HT1080 (cell line): ENCODE results near the gene SWSAP1. TPM values are rescaled to one million over a fixed set of nuclear protein-coding genes. Genes with fewer than 3 reads are reported as not detected.
A peak's percentile ranks its signal among the peaks of the same experiment; 100 is the strongest.

Experiments used
- DNase-seq: peaks from one replicate; pipeline ENCODE4 v3.0.0-alpha.2; 2015; ENCODE audit warnings: low read depth
- small RNA-seq: library from RNA; depleted of rRNA; stranded (forward); fragments of <200 nt; gene quantifications from one replicate; pipeline ENCODE3, GENCODE V24; 2014
- total RNA-seq: library from RNA; depleted of rRNA; stranded (reverse); fragments of >200 nt; shearing (Covaris generic); gene quantifications from 2 replicates; pipeline ENCODE4 v1.2.3, GENCODE V29; 2014; rRNA removed

The SWSAP1 gene
- total RNA-seq, 1 experiment from 2014 or later: 1.8 TPM

- DNase-seq: no peak
These were observed 34.1 kb downstream of the SWSAP1 start for GRCh38 chr19:11408591-11408990.

- peak; percentile 63 for DNase-seq
These were observed 36.2 kb downstream of the SWSAP1 start for GRCh38 chr19:11410682-11411081.

GRCh38 chr19:11414544-11414943 lies 40.1 kb downstream of the SWSAP1 start:
- no peak for DNase-seq

- no peak for DNase-seq
These were observed 42.0 kb downstream of the SWSAP1 start for GRCh38 chr19:11416346-11417052.

- DNase-seq: no peak
These were observed 43.7 kb downstream of the SWSAP1 start for GRCh38 chr19:11418094-11418548.

- no peak for DNase-seq
These were observed 44.4 kb downstream of the SWSAP1 start, which contains the start of gene RGL3 for GRCh38 chr19:11418549-11419506. TSS of gene RGL3 (minus strand) at chr19:11419314. CDS start at chr19:11419278, 36 bp downstream.

GRCh38 chr19:11420429-11421370 lies 46.2 kb downstream of the SWSAP1 start:
- no peak for DNase-seq

GRCh38 chr19:11421371-11422098 lies 47.1 kb downstream of the SWSAP1 start:
- no peak for DNase-seq

GRCh38 chr19:11422163-11423065 lies 47.9 kb downstream of the SWSAP1 start:
- no peak for DNase-seq

- DNase-seq: no peak
These were observed 48.8 kb downstream of the SWSAP1 start for GRCh38 chr19:11423164-11423790.

- DNase-seq: no peak
These were observed 49.3 kb downstream of the SWSAP1 start for GRCh38 chr19:11423791-11424181.

Small RNA genes within 50 kb of the gene (small RNA-seq; reads per million reads assigned to genes)
- not detected for gene RF00019

Other genes starting within 250 kb of the SWSAP1 start
- 112 and 122 TPM in 2 replicates for gene SPC24, start 218.9 kb upstream of the SWSAP1 start, total RNA-seq
- gene KANK2, start 177.1 kb upstream of the SWSAP1 start, total RNA-seq: 54.3 and 73.5 TPM in 2 replicates
- not detected in 2 replicates for gene ANGPTL8, start 135.0 kb upstream of the SWSAP1 start, total RNA-seq
- gene DOCK6, start 112.1 kb upstream of the SWSAP1 start, total RNA-seq: 2.8 and 4.3 TPM in 2 replicates
- gene TSPAN16, start 78.5 kb upstream of the SWSAP1 start, total RNA-seq: not detected in 2 replicates
- not detected in 2 replicates for gene RAB3D, start 35.0 kb upstream of the SWSAP1 start, total RNA-seq
- gene TMEM205, start 28.4 kb upstream of the SWSAP1 start, total RNA-seq: 2.2 and 2.3 TPM in 2 replicates
- 0.23 TPM in 1 of 2 replicates, not detected in the other for gene CCDC159, start 28.1 kb upstream of the SWSAP1 start, total RNA-seq
- gene PLPPR2, start 19.2 kb upstream of the SWSAP1 start, total RNA-seq: 0.27 and 1.4 TPM in 2 replicates
- 0.53 and 2.2 TPM in 2 replicates for gene EPOR, start 9.6 kb downstream of the SWSAP1 start, total RNA-seq
- gene RGL3, start 44.6 kb downstream of the SWSAP1 start, total RNA-seq: not detected in 2 replicates
- gene ODAD3, start 60.5 kb downstream of the SWSAP1 start, total RNA-seq: 0.14 and 0.33 TPM in 2 replicates
- gene PRKCSH, start 61.0 kb downstream of the SWSAP1 start, total RNA-seq: 121 and 159 TPM in 2 replicates
- gene ELAVL3, start 106.4 kb downstream of the SWSAP1 start, total RNA-seq: not detected in 2 replicates
- gene ZNF653, start 131.2 kb downstream of the SWSAP1 start, total RNA-seq: 5.2 and 11.6 TPM in 2 replicates
- 74.5 and 78.8 TPM in 2 replicates for gene ECSIT, start 154.5 kb downstream of the SWSAP1 start, total RNA-seq
- gene CNN1, start 164.2 kb downstream of the SWSAP1 start, total RNA-seq: 0.45 and 0.63 TPM in 2 replicates
- 137 and 150 TPM in 2 replicates for gene ELOF1, start 184.6 kb downstream of the SWSAP1 start, total RNA-seq
- 1.8 and 2.4 TPM in 2 replicates for gene ACP5, start 203.0 kb downstream of the SWSAP1 start, total RNA-seq
- 6.0 and 6.5 TPM in 2 replicates for gene ZNF627, start 222.8 kb downstream of the SWSAP1 start, total RNA-seq